MM.1S (cell line): Measurements from ENCODE around the gene NDUFS4.

Experiments used
- DNase-seq: peaks from one replicate; pipeline ENCODE4 v3.0.0-alpha.2; 2015
- H2AFZ ChIP-seq: fragments of 300-600 bp; sonication (generic); 2 replicates; pipeline ENCODE4 v1.6.0; 2016; ENCODE audit warnings: antibody characterized with exemption, low read length
- H3F3A ChIP-seq: fragments of 300-600 bp; sonication (generic); 2 replicates; pipeline ENCODE4 v1.6.1; 2016; ENCODE audit warnings: mild to moderate bottlenecking, antibody characterized with exemption, low read length, moderate library complexity, mixed read lengths; ENCODE audit not compliant: insufficient read depth
- H3K27ac ChIP-seq: fragments of 300-600 bp; sonication (generic); 2 replicates; pipeline ENCODE4 v1.5.1; 2016; ENCODE audit warnings: mild to moderate bottlenecking, low read length
- H3K27me3 ChIP-seq: fragments of 300-600 bp; sonication (generic); replicated peaks from 2 replicates; pipeline ENCODE4 v1.6.0; 2016; ENCODE audit warnings: low read length; ENCODE audit not compliant: insufficient read depth
- H3K36me3 ChIP-seq: fragments of 300-600 bp; sonication (generic); replicated peaks from 2 replicates; pipeline ENCODE4 v1.6.1; 2016; ENCODE audit warnings: mild to moderate bottlenecking, low read length, mixed read lengths; ENCODE audit not compliant: insufficient read depth
- H3K4me1 ChIP-seq: fragments of 300-600 bp; sonication (generic); 2 replicates; pipeline ENCODE4 v1.6.1; 2016; ENCODE audit warnings: low read length, mixed read lengths
- H3K4me2 ChIP-seq: fragments of 300-600 bp; sonication (generic); 2 replicates; pipeline ENCODE4 v1.6.0; 2016; ENCODE audit warnings: low read depth, low read length
- H3K4me3 ChIP-seq: fragments of 300-600 bp; sonication (generic); 2 replicates; pipeline ENCODE4 v1.5.1; 2016; ENCODE audit warnings: low read length, mixed read lengths
- H3K79me2 ChIP-seq: fragments of 300-600 bp; sonication (generic); 2 replicates; pipeline ENCODE4 v1.6.1; 2016; ENCODE audit warnings: mixed run types, low read length, mixed read lengths
- H3K9ac ChIP-seq: fragments of 300-600 bp; sonication (generic); 2 replicates; pipeline ENCODE4 v1.6.1; 2016; ENCODE audit warnings: low read length, mixed read lengths
- H3K9me2 ChIP-seq: fragments of 300-600 bp; sonication (generic); replicated peaks from 2 replicates; pipeline ENCODE4 v1.6.1; 2016; ENCODE audit warnings: mild to moderate bottlenecking, low read length, mixed read lengths; ENCODE audit not compliant: insufficient read depth
- H3K9me3 ChIP-seq: fragments of 300-600 bp; sonication (generic); replicated peaks from 2 replicates; pipeline ENCODE4 v1.6.1; 2016; ENCODE audit warnings: mild to moderate bottlenecking, low read length, mixed read lengths; ENCODE audit not compliant: insufficient read depth
- H4K20me1 ChIP-seq: fragments of 300-600 bp; sonication (generic); 2 replicates; pipeline ENCODE4 v1.6.1; 2016; ENCODE audit warnings: mild to moderate bottlenecking, low read length, moderate library complexity, mixed read lengths; ENCODE audit not compliant: insufficient read depth
- EZH2 ChIP-seq: fragments of 300-600 bp; sonication (generic); optimal IDR thresholded peaks from 2 replicates; pipeline ENCODE3; 2017; ENCODE audit warnings: low read depth, mild to moderate bottlenecking, antibody characterized with exemption, low read length, mixed read lengths
- EZH2phosphoT487 ChIP-seq: fragments of 300-600 bp; sonication (generic); IDR thresholded peaks from 2 replicates; pipeline ENCODE4 v1.6.1; 2018; ENCODE audit warnings: antibody characterized with exemption, low read length
- TF ChIP-seq, protein P1 (sequence below): fragments of 300-600 bp; sonication (generic); IDR thresholded peaks from 2 replicates; pipeline ENCODE4 v1.5.1; 2016; ENCODE audit warnings: antibody characterized with exemption, low read length, mixed read lengths

Gene NDUFS4

GRCh38 chr5:53554444-53554843, 6.0 kb upstream of the NDUFS4 start:
- H3K9me3 ChIP-seq = no peaks in the 10 kb centered on the region

DNA sequence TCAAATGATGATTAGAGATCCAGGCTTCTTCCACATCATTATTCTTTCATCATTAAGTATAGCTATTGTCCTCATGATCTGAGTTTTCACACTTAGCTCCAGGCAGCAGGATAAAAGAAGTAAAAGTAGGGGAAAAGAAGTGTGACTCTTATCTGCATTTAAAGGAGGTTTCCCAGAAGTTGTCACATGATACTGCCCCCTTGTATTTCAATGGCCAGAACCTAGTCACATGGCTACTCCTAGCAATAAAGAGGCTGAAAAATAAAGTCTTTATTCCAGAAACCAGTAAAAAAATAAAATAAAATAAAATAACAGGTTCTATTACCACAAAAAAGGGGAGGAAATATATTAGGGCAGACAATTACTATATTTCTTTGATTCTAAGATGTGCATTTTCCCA, 5.3 kb upstream of the NDUFS4 start:
- no peaks in the 10 kb centered on the region for H3K4me1 ChIP-seq
- H3K9ac ChIP-seq = no peak overlapping the region
- H3K9me3 ChIP-seq = no peaks in the 10 kb centered on the region
- H3K4me3 ChIP-seq = no peak overlapping the region
- no peaks in the 10 kb centered on the region for H3K9me2 ChIP-seq
- no peak overlapping the region for H2AFZ ChIP-seq
- no peaks in the 10 kb centered on the region for H3F3A ChIP-seq
- no peak overlapping the region for H3K4me2 ChIP-seq
- H3K27ac ChIP-seq = no peak overlapping the region
- H3K36me3 ChIP-seq = no peaks in the 10 kb centered on the region
- no peaks in the 10 kb centered on the region for H3K79me2 ChIP-seq
- no peaks in the 10 kb centered on the region for H4K20me1 ChIP-seq
- H3K27me3 ChIP-seq = no peaks in the 10 kb centered on the region
- no peak for TF ChIP-seq EZH2
- no peak for TF ChIP-seq EZH2phosphoT487
- TF ChIP-seq, protein P1, sequence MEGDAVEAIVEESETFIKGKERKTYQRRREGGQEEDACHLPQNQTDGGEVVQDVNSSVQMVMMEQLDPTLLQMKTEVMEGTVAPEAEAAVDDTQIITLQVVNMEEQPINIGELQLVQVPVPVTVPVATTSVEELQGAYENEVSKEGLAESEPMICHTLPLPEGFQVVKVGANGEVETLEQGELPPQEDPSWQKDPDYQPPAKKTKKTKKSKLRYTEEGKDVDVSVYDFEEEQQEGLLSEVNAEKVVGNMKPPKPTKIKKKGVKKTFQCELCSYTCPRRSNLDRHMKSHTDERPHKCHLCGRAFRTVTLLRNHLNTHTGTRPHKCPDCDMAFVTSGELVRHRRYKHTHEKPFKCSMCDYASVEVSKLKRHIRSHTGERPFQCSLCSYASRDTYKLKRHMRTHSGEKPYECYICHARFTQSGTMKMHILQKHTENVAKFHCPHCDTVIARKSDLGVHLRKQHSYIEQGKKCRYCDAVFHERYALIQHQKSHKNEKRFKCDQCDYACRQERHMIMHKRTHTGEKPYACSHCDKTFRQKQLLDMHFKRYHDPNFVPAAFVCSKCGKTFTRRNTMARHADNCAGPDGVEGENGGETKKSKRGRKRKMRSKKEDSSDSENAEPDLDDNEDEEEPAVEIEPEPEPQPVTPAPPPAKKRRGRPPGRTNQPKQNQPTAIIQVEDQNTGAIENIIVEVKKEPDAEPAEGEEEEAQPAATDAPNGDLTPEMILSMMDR = no peak
- DNase-seq = no peak

More at GRCh38 chr5:53554444-53554843, 6.0 kb upstream of the NDUFS4 start:
- Histone ChIP-seq H3K9me2 (no peaks in the 10 kb centered on the region), H3F3A (no peaks in the 10 kb centered on the region), H3K4me3 (no peak overlapping the region), H3K36me3 (no peaks in the 10 kb centered on the region), H3K4me1 (no peaks in the 10 kb centered on the region), H3K79me2 (no peaks in the 10 kb centered on the region), H3K27me3 (no peaks in the 10 kb centered on the region), H4K20me1 (no peaks in the 10 kb centered on the region), H2AFZ (no peak overlapping the region), H3K4me2 (no peak overlapping the region), H3K27ac (no peak overlapping the region), H3K9ac (no peak overlapping the region)
- no peak for DNase-seq
- TF ChIP-seq EZH2 (no peak), EZH2phosphoT487 (no peak)
- TF ChIP-seq, protein P1 = no peak

DNA sequence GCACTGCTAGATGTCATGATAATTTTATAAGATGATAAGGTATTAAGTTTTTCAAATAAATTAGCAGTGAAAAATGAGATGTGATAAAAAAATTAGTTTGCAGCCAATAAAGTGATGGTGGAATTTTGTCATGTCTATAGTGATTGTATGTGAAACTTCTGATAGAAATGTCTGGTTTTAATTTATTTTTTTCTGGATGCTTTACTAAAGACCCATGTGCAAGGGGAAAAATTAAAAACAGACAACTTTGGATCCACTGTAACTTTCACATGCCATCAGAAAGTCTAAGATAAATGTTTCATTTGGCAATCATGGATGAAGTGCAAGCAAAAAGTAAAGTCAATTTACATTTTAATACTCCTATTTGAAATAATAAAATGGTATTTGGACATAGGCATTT, 4.4 kb upstream of the NDUFS4 start:
- Histone ChIP-seq H3K9me2 (no peaks in the 10 kb centered on the region), H3K4me3 (no peak overlapping the region), H3K36me3 (no peaks in the 10 kb centered on the region), H3K9me3 (no peaks in the 10 kb centered on the region), H3F3A (peaks cover 5% of the 10 kb centered on the region; the same call in 1 of the 2 replicates), H3K9ac (no peak overlapping the region), H3K4me1 (no peaks in the 10 kb centered on the region), H4K20me1 (no peaks in the 10 kb centered on the region), H3K4me2 (no peak overlapping the region), H3K27ac (no peak overlapping the region), H3K27me3 (no peaks in the 10 kb centered on the region), H3K79me2 (peaks cover 6% of the 10 kb centered on the region), H2AFZ (no peak overlapping the region)
- TF ChIP-seq EZH2 (no peak), EZH2phosphoT487 (no peak)
- TF ChIP-seq, protein P1 = no peak
- no peak for DNase-seq
